Measurements from ENCODE around the gene HTR1A.

HTR1A gene

GRCh38 chr5:63962279-63962678 is at the start of gene HTR1A:
Gene HTR1A, minus strand, starts transcription at chr5:63962445. Its CDS starts 726 bp downstream, at chr5:63961719.
- in situ Hi-C loops (cut with HindIII; ENCODE audit: low sequenced_read_pairs): no loop called here
- no peak for DNase-seq (ENCODE audit: low read depth)
- TF ChIP-seq CTCF (IDR thresholded peaks at IDR 0.05; ENCODE audit: low read depth, low read length, missing control alignments): no peak

GRCh38 chr5:64003966-64004365 is 41.7 kb upstream of the HTR1A start:
- TF ChIP-seq CTCF (IDR thresholded peaks at IDR 0.05; ENCODE audit: low read depth, low read length, missing control alignments): no peak
- no peak for DNase-seq (ENCODE audit: low read depth)
- no peak overlapping the region for H3K4me3 ChIP-seq (ENCODE audit: low read depth, low read length)
- in situ Hi-C loops (cut with HindIII; ENCODE audit: low sequenced_read_pairs): no loop called here

More at GRCh38 chr5:63962279-63962678, at the start of gene HTR1A:
- no peak within 1 kb of the TSS for H3K4me3 ChIP-seq (ENCODE audit: low read depth, low read length)

- no peak for DNase-seq (ENCODE audit: low read depth)
- no peak for TF ChIP-seq CTCF (IDR thresholded peaks at IDR 0.05; ENCODE audit: low read depth, low read length, missing control alignments)
- in situ Hi-C loops (cut with HindIII; ENCODE audit: low sequenced_read_pairs): no loop called here
- no peak overlapping the region for H3K4me3 ChIP-seq (ENCODE audit: low read depth, low read length)
Measured at GRCh38 chr5:64000096-64000495, 37.9 kb upstream of the HTR1A start.

- DNase-seq (ENCODE audit: low read depth): no peak
- H3K4me3 ChIP-seq (ENCODE audit: low read depth, low read length): no peak overlapping the region
- in situ Hi-C loops (cut with HindIII; ENCODE audit: low sequenced_read_pairs): no loop called here
- TF ChIP-seq CTCF (IDR thresholded peaks at IDR 0.05; ENCODE audit: low read depth, low read length, missing control alignments): no peak
Measured at GRCh38 chr5:63987053-63987452, 24.8 kb upstream of the HTR1A start.

GRCh38 chr5:63981864-63982263 is 19.6 kb upstream of the HTR1A start:
- no peak for DNase-seq (ENCODE audit: low read depth)
- in situ Hi-C loops (cut with HindIII; ENCODE audit: low sequenced_read_pairs): no loop called here
- H3K4me3 ChIP-seq (ENCODE audit: low read depth, low read length): no peak overlapping the region
- TF ChIP-seq CTCF (IDR thresholded peaks at IDR 0.05; ENCODE audit: low read depth, low read length, missing control alignments): no peak

- H3K4me3 ChIP-seq (ENCODE audit: low read depth, low read length): no peak overlapping the region
- in situ Hi-C loops (cut with HindIII; ENCODE audit: low sequenced_read_pairs): no loop called here
- DNase-seq (ENCODE audit: low read depth): no peak
- no peak for TF ChIP-seq CTCF (IDR thresholded peaks at IDR 0.05; ENCODE audit: low read depth, low read length, missing control alignments)
Measured at GRCh38 chr5:63963926-63964325, 1.7 kb upstream of the HTR1A start.

Data from astrocyte of the cerebellum (primary cell).